Measurements from ENCODE around the gene HSD17B4. TPM values are rescaled to one million over a fixed set of nuclear protein-coding genes. Genes with fewer than 3 reads are reported as not detected.
"Not testable (repeated sequence)": the region's sequence is repeated elsewhere in the genome, so short reads cannot be mapped to it uniquely, and the experiment has no call there.

The HSD17B4 gene
- total RNA-seq, 1 donor from 2014 or later, result 115 TPM

DNA sequence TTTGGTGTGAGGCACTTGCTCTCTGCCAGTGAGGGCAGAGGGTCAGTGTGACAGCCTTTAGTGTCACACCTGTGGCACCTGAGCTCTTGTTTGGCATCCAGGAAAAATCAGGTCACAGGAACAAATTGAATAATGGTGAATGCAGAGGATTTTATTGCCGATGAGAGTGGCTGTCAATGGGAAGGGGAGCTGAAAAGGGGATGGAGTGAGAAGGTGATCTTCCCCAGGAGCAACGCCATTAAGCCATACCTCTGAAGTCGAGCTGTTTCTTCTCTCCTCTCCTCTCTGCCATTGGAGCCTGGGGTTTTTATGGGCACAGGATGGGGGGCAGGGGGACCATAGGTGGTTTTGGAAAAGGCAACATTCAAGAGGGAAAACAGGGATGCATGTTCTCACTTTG, 2.4 kb upstream of the HSD17B4 start:
- Histone ChIP-seq H3K4me3 (ENCODE audit: low read depth, low read length) (no peak overlapping the region), H3K27me3 (ENCODE audit: control insufficient read depth, insufficient read depth, low read length) (no peaks in the 10 kb centered on the region), H3K36me3 (ENCODE audit: control insufficient read depth, insufficient read depth, low read length) (no peaks in the 10 kb centered on the region)
- FAIRE-seq (no peak), DNase-seq (ENCODE audit: low read depth) (no peak)
- TF ChIP-seq, protein P1, sequence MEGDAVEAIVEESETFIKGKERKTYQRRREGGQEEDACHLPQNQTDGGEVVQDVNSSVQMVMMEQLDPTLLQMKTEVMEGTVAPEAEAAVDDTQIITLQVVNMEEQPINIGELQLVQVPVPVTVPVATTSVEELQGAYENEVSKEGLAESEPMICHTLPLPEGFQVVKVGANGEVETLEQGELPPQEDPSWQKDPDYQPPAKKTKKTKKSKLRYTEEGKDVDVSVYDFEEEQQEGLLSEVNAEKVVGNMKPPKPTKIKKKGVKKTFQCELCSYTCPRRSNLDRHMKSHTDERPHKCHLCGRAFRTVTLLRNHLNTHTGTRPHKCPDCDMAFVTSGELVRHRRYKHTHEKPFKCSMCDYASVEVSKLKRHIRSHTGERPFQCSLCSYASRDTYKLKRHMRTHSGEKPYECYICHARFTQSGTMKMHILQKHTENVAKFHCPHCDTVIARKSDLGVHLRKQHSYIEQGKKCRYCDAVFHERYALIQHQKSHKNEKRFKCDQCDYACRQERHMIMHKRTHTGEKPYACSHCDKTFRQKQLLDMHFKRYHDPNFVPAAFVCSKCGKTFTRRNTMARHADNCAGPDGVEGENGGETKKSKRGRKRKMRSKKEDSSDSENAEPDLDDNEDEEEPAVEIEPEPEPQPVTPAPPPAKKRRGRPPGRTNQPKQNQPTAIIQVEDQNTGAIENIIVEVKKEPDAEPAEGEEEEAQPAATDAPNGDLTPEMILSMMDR (IDR thresholded peaks at IDR 0.05; ENCODE audit: insufficient read depth, low read length, severe bottlenecking), result no peak

DNA sequence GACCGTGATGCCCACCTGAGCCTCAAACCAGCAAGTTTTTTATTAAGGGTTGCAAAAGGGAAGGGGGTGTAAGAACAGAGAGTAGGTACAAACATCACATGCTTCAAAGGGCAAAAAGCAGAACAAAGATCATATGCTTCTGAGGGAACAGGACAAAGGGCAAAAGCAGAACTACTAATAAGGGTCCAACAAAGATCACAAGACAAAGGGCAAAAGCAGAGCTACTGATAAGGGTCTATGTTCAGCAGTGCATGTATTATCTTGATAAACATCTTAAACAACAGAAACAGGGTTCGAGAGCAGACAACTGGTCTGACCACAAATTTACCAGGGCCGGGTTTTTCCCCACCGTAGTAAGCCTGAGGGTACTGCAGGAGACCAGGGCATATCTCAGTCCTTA, 1.7 kb upstream of the HSD17B4 start:
- not testable (repeated sequence) for H3K36me3 ChIP-seq (ENCODE audit: control insufficient read depth, insufficient read depth, low read length); DNase-seq (ENCODE audit: low read depth); H3K27me3 ChIP-seq (ENCODE audit: control insufficient read depth, insufficient read depth, low read length); H3K4me3 ChIP-seq (ENCODE audit: low read depth, low read length); FAIRE-seq

DNA sequence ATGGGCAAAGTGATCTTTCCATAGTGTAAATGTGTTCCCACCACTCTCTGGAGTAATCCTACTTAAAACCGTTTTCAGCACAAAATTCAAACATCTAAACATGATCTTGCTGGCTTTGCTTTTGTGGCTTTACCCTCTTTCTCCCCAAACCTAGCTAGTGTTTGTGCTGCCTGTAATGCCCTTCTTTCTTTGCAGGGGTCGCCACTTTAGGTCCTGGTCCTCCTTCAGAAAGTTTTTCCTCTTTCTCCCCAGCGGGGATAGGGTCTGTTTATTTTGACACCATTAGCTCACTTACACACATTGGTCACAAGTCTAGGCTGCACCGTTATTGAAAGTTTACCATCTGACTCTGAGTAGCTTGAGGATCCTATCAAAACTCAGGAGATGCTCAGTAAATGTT, 736 bp upstream of the HSD17B4 start:
- DNase-seq (ENCODE audit: low read depth) (no peak), FAIRE-seq (no peak)
- Histone ChIP-seq H3K36me3 (ENCODE audit: control insufficient read depth, insufficient read depth, low read length) (peaks cover 1% of the 10 kb centered on the region), H3K27me3 (ENCODE audit: control insufficient read depth, insufficient read depth, low read length) (no peaks in the 10 kb centered on the region), H3K4me3 (ENCODE audit: low read depth, low read length) (no peak overlapping the region)
- TF ChIP-seq, protein P1 (IDR thresholded peaks at IDR 0.05; ENCODE audit: insufficient read depth, low read length, severe bottlenecking), result no peak

DNA sequence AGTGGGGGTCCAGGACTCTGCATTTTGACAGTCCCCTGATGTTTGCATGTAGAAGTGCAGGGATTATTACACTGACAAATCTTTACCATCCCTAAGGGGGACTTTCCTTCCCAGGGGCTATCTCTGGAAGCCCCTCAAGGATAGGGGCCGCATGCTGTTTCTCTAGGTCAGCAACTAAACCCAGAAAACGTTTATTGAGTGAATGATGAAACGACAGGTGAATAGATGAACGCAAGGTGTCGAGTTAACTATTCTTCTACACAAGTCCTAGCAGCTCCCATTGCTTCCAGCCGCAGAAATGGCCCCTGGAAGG, 281 bp upstream of the HSD17B4 start:
- no peak for DNase-seq (ENCODE audit: low read depth)
- no peak for FAIRE-seq
- TF ChIP-seq, protein P1 (IDR thresholded peaks at IDR 0.05; ENCODE audit: insufficient read depth, low read length, severe bottlenecking), result no peak
- H3K36me3 ChIP-seq (ENCODE audit: control insufficient read depth, insufficient read depth, low read length), result peaks cover 1% of the 10 kb centered on the region
- no peaks in the 10 kb centered on the region for H3K27me3 ChIP-seq (ENCODE audit: control insufficient read depth, insufficient read depth, low read length)
- H3K4me3 ChIP-seq (ENCODE audit: low read depth, low read length), result peak overlapping the region; percentile 89

DNA sequence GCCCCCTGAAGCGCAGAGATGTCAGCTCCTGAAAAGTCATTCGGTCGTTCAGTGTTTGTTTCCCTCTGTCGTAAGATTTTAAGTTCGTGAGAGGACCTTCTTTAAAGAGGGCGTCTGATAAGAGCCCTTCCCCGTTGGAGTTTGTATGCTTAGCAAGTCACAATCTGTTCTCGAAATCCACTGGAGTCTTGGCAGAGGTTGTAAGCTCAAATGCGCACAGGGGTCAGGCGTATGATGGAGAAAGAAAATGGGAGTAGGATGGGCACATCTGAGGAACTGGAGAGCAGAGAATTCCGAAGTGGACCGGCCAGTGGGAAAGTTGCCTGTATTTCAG, 710 bp downstream of the HSD17B4 start:
- no peak for FAIRE-seq
- DNase-seq (ENCODE audit: low read depth), result peak; percentile 21
- Histone ChIP-seq H3K27me3 (ENCODE audit: control insufficient read depth, insufficient read depth, low read length) (no peaks in the 10 kb centered on the region), H3K4me3 (ENCODE audit: low read depth, low read length) (peak overlapping the region; percentile 89), H3K36me3 (ENCODE audit: control insufficient read depth, insufficient read depth, low read length) (peaks cover 1% of the 10 kb centered on the region)
- TF ChIP-seq, protein P1 (IDR thresholded peaks at IDR 0.05; ENCODE audit: insufficient read depth, low read length, severe bottlenecking), result no peak

DNA sequence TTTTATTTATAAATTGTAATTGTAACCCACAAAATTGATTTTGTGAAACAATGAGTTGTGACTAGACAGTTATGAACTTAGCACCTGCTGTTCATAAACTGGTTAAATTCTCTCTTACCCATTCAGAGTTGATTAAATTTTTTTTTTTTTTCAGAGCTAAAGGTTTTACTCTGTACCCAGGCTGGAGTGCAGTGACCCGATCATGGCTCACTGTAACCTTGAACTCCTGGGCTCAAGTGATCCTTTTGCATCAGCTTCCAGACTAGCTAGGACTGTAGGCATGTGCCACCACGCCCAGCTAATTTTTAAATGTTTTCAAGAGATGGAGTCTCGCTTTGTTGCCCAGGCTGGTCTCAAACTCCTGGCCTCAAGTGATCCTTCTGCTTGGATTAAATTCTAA, 1.9 kb downstream of the HSD17B4 start:
- DNase-seq (ENCODE audit: low read depth) (no peak), FAIRE-seq (no peak)
- Histone ChIP-seq H3K4me3 (ENCODE audit: low read depth, low read length) (no peak overlapping the region), H3K36me3 (ENCODE audit: control insufficient read depth, insufficient read depth, low read length) (peaks cover 1% of the 10 kb centered on the region), H3K27me3 (ENCODE audit: control insufficient read depth, insufficient read depth, low read length) (no peaks in the 10 kb centered on the region)
- TF ChIP-seq, protein P1 (IDR thresholded peaks at IDR 0.05; ENCODE audit: insufficient read depth, low read length, severe bottlenecking), result no peak

Measured in bronchial epithelial cell (primary cell).